ENCODE data around the gene CRYBB1. TPM values are rescaled to one million over a fixed set of nuclear protein-coding genes. Genes with fewer than 3 reads are reported as not detected.

The CRYBB1 gene
- total and polyA plus RNA-seq, 8 donors: 0.79 to 1.5 (median 1.1) TPM

DNA sequence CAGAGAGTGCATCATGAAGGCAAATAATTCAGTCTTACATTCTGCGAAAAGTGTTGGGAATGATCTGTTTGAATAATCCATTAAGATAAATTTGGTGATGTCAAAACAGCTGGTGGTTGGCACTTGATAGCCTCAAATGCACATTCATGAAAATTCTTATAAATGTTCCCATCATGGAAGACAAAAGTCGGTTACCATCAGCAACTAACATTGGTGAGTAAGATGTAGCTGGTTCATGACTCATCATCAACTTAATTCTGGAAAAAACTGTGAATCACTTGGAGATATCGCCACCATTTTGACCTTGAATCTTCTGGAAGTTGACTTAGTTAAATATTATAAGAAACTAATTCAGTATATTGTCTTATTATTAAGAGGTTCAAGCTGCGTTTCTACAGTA is 11.2 kb downstream of the CRYBB1 start:
- Histone ChIP-seq H3K36me3 (no peaks in the 10 kb centered on the region), H3K4me1 (no peaks in the 10 kb centered on the region), H3K4me3 (no peak overlapping the region), H3K27me3 (no peaks in the 10 kb centered on the region), H3K27ac (no peak overlapping the region), H3K9me3 (no peaks in the 10 kb centered on the region)
- TF ChIP-seq CTCF (IDR thresholded peaks at IDR 0.05): no peak
- intact Hi-C loops (cut with DNase I): no loop called here
- no peak for ATAC-seq
- no peak for DNase-seq

DNA sequence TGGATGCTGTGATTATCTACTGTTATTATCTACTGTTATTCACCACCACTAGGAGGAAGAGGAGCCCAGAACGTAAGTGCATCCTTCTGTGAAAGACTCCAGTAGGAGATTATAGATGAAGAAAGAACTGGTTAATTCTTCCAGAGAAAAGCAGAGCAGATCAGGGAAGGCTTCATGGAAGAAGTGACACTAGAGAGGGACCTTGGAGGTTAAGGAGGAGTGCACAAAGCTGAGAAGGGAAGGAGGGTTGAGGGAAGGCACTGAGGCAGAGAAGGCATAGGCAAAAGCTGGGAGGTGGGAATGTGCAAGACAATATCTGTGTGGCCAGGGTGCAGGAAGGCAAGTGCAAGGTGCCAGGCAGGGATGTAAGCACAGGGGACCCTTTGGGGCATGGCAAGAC is 13.5 kb downstream of the CRYBB1 start:
- ATAC-seq: no peak
- DNase-seq: no peak
- H3K9me3 ChIP-seq: no peaks in the 10 kb centered on the region
- no peak overlapping the region for H3K27ac ChIP-seq
- no peaks in the 10 kb centered on the region for H3K27me3 ChIP-seq
- no peaks in the 10 kb centered on the region for H3K4me1 ChIP-seq
- TF ChIP-seq CTCF (IDR thresholded peaks at IDR 0.05): no peak
- no peaks in the 10 kb centered on the region for H3K36me3 ChIP-seq
- intact Hi-C loops (cut with DNase I): no loop called here
- H3K4me3 ChIP-seq: no peak overlapping the region

DNA sequence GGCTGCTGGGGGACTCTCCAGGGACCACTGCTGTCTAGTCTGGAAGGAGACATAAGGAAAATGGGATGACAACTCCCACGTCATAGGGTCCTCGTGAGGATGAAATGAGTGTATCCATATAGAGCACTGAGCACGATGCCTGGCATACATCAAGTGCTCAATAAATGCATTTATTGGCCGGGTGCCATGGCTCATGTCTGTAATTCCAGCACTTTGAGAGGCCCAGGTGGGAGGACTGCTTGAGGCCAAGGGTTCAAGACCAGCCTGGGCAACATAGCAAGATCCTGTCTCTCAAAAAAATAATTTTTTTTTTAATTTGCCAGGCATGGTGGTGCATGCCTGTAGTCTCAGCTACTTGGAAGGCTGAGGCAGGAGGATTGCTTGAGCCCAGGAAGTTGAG is 15.7 kb downstream of the CRYBB1 start:
- H3K36me3 ChIP-seq: no peaks in the 10 kb centered on the region
- ATAC-seq (no peak), DNase-seq (no peak)
- H3K4me1 ChIP-seq: no peaks in the 10 kb centered on the region
- no peak overlapping the region for H3K4me3 ChIP-seq
- H3K27me3 ChIP-seq: no peaks in the 10 kb centered on the region
- TF ChIP-seq CTCF (IDR thresholded peaks at IDR 0.05): no peak
- intact Hi-C loops (cut with DNase I): no loop called here
- H3K27ac ChIP-seq: no peak overlapping the region
- no peaks in the 10 kb centered on the region for H3K9me3 ChIP-seq

DNA sequence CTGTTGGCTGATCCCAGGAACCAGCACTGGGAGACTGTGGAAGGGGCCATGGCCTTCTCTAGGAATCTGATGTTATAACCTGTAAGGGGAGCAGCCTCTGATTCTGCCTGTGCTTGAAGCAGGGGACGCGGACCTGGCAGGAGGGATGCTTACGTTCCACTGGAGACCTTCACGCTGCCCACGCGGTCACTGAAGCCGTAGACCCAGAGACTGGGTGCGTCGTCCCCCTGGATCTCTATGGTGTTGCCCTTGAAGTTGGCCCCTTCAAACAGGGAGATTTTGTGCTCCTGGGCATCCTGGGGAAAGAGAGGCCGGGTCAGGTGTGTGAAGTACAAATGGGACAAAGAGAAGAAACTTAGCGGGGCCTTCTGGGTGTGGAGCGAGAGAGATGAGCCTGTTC is 16.1 kb downstream of the CRYBB1 start:
- ATAC-seq (no peak), DNase-seq (no peak)
- no peaks in the 10 kb centered on the region for H3K4me1 ChIP-seq
- no peak overlapping the region for H3K27ac ChIP-seq
- intact Hi-C loops (cut with DNase I): no loop called here
- H3K27me3 ChIP-seq: no peaks in the 10 kb centered on the region
- no peaks in the 10 kb centered on the region for H3K36me3 ChIP-seq
- H3K4me3 ChIP-seq: no peak overlapping the region
- H3K9me3 ChIP-seq: no peaks in the 10 kb centered on the region
- TF ChIP-seq CTCF (IDR thresholded peaks at IDR 0.05): no peak

DNA sequence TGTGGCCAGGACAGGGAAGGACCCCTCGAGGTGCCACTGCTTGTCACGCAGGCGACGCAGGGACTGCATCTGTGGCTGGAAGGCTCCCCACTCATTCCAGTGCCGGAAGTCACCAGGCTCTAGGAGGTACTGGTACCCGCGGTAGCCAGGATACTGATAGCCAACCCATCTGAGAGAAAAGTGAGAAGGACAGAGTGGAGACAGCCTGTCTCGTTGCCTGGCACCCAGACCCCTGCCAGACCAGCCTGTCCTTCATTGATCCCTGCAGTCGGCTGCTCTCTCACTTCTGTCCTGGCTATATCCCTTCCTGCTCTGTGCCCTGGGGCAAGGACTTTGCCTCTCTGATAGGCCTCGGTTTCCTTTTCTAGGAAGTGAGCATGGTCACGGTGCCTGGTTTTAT is 18.3 kb downstream of the CRYBB1 start:
- no peak for TF ChIP-seq CTCF (IDR thresholded peaks at IDR 0.05)
- H3K27me3 ChIP-seq: no peaks in the 10 kb centered on the region
- no peak overlapping the region for H3K4me3 ChIP-seq
- no peak overlapping the region for H3K27ac ChIP-seq
- intact Hi-C loops (cut with DNase I): no loop called here
- H3K4me1 ChIP-seq: no peaks in the 10 kb centered on the region
- no peak for DNase-seq
- H3K9me3 ChIP-seq: no peaks in the 10 kb centered on the region
- ATAC-seq: no peak
- no peaks in the 10 kb centered on the region for H3K36me3 ChIP-seq
